IMR-90 (cell line): ENCODE results near the gene PRDM12.

Source experiments
- CHD1 ChIP-seq: IDR thresholded peaks from 2 replicates; pipeline ENCODE4 v1.6.1; 2012; ENCODE audit warnings: low read depth, low read length, improper control_type of control experiment
- CTCF ChIP-seq: conservative IDR thresholded peaks from 2 replicates; pipeline ENCODE4 v1.5.1; 2012; ENCODE audit warnings: mild to moderate bottlenecking, low read depth, low read length, improper control_type of control experiment
- MAFK ChIP-seq: IDR thresholded peaks from 2 replicates; pipeline ENCODE4 v1.6.1; 2012; ENCODE audit warnings: low read depth, low read length, improper control_type of control experiment
- MAZ ChIP-seq: IDR thresholded peaks from 2 replicates; pipeline ENCODE4 v1.6.1; 2012; ENCODE audit warnings: low read depth, mild to moderate bottlenecking, low read length, improper control_type of control experiment, moderate library complexity, borderline replicate concordance
- POLR2A ChIP-seq: IDR thresholded peaks from 2 replicates; pipeline ENCODE4 v1.6.1; 2012; ENCODE audit warnings: mild to moderate bottlenecking, low read depth, low read length
- RCOR1 ChIP-seq: IDR thresholded peaks from 2 replicates; pipeline ENCODE4 v1.6.1; 2012; ENCODE audit warnings: mild to moderate bottlenecking, low read length, improper control_type of control experiment; ENCODE audit not compliant: insufficient replicate concordance
- RFX5 ChIP-seq: IDR thresholded peaks from 2 replicates; pipeline ENCODE4 v1.8.0; 2012; ENCODE audit warnings: low read depth, mild to moderate bottlenecking, low read length, moderate library complexity
- USF2 ChIP-seq: fragments of 150-350 bp; IDR thresholded peaks from 2 replicates; pipeline ENCODE4 v1.6.1; 2017; ENCODE audit warnings: mild to moderate bottlenecking, antibody characterized with exemption, low read length, low read depth

GRCh38 chr9:130662970-130663257, 1.5 kb upstream of the PRDM12 start:
- TF ChIP-seq USF2 (no peak), CTCF (no peak), POLR2A (no peak), CHD1 (no peak), MAZ (no peak), RFX5 (no peak), RCOR1 (no peak), MAFK (no peak)
